A549 (cell line): ENCODE measurements around the gene BACH1.

ENCODE experiments used
- NR3C1 ChIP-seq: fragments of >200 bp; sonication (Bioruptor Twin); formaldehyde crosslinking; IDR thresholded peaks from 3 replicates; pipeline ENCODE4 v1.6.1; 2017
- RFX5 ChIP-seq: fragments of 450-650 bp; IDR thresholded peaks from 2 replicates; pipeline ENCODE4 v1.7.1; 2014; ENCODE audit warnings: antibody characterized with exemption, mild to moderate bottlenecking, moderate library complexity
- TF ChIP-seq, protein P1 (sequence below): fragments of >200 bp; sonication (Bioruptor Twin); formaldehyde crosslinking; IDR thresholded peaks from 3 replicates; pipeline ENCODE4 v1.5.1; 2016
- TF ChIP-seq, protein P2 (sequence below): IDR thresholded peaks from 2 replicates; pipeline ENCODE4 v1.6.1; 2012
- TF ChIP-seq, protein P3 (sequence below): IDR thresholded peaks from 2 replicates; pipeline ENCODE4 v1.6.1; 2012; ENCODE audit warnings: low read depth, borderline replicate concordance

DNA sequence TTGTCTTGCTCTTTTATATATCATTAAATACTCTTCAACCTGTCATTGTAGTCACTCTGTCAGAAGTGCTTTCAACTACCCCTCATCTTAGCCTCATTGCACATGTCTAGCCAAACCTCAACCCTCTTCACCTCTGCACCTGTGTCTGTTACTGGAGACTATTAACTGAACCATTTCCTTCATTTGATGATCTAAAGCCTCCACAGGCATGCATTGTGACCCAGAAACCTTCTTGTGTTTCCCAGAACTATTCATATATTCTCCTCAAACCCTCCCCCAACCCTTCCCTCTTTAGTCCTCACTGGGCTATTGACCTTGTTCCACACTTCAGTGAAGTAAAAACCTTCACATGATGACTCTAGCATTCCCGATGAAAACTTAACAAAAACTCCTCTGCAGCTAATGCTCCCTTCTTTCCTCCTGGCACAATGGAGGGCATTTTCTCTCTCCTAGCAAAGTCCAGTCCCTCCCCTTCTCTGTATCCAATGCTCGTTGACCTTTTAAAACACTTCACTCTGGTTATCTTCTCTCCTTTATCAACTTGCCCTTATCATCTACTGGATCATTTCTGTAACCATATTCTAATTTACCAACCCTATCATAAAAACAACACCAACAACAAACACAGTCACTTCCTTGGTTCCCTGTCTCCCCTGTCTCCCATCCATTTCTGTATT, 86.1 kb downstream of the BACH1 start:
- TF ChIP-seq, protein P1, sequence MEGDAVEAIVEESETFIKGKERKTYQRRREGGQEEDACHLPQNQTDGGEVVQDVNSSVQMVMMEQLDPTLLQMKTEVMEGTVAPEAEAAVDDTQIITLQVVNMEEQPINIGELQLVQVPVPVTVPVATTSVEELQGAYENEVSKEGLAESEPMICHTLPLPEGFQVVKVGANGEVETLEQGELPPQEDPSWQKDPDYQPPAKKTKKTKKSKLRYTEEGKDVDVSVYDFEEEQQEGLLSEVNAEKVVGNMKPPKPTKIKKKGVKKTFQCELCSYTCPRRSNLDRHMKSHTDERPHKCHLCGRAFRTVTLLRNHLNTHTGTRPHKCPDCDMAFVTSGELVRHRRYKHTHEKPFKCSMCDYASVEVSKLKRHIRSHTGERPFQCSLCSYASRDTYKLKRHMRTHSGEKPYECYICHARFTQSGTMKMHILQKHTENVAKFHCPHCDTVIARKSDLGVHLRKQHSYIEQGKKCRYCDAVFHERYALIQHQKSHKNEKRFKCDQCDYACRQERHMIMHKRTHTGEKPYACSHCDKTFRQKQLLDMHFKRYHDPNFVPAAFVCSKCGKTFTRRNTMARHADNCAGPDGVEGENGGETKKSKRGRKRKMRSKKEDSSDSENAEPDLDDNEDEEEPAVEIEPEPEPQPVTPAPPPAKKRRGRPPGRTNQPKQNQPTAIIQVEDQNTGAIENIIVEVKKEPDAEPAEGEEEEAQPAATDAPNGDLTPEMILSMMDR = no peak
- TF ChIP-seq, protein P2, sequence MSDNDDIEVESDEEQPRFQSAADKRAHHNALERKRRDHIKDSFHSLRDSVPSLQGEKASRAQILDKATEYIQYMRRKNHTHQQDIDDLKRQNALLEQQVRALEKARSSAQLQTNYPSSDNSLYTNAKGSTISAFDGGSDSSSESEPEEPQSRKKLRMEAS = no peak
- TF ChIP-seq NR3C1 (no peak), RFX5 (no peak)
- TF ChIP-seq, protein P3, sequence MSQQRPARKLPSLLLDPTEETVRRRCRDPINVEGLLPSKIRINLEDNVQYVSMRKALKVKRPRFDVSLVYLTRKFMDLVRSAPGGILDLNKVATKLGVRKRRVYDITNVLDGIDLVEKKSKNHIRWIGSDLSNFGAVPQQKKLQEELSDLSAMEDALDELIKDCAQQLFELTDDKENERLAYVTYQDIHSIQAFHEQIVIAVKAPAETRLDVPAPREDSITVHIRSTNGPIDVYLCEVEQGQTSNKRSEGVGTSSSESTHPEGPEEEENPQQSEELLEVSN = no peak
